DMS 273 (cell line): ENCODE data around the gene FAM174C.

ENCODE experiments used
- DNase-seq: peaks from one replicate; lab custom pipeline; 2025; ENCODE audit not compliant: unreplicated experiment; lab: John Stamatoyannopoulos, UW

The FAM174C gene

GRCh38 chr19:1237027-1237659, 38.2 kb upstream of the FAM174C start:
- peak; percentile 57 for DNase-seq

GRCh38 chr19:1237754-1238368, 37.5 kb upstream of the FAM174C start, which contains the start of gene CBARP:
Gene CBARP, minus strand, starts transcription at chr19:1238005. Its CDS starts 1,905 bp downstream, at chr19:1236100.
- peak; percentile 71 for DNase-seq

GRCh38 chr19:1238369-1239303, 36.7 kb upstream of the FAM174C start:
- DNase-seq: no peak

GRCh38 chr19:1239420-1239795, 35.9 kb upstream of the FAM174C start:
- no peak for DNase-seq

- DNase-seq: peak; percentile 96
Observed at GRCh38 chr19:1239796-1240737, 35.3 kb upstream of the FAM174C start.

- no peak for DNase-seq
Observed at GRCh38 chr19:1240925-1241324, 34.4 kb upstream of the FAM174C start.

- DNase-seq: peak; percentile 98
Observed at GRCh38 chr19:1241417-1242095, 33.8 kb upstream of the FAM174C start, which contains the start of gene ATP5F1D. Gene ATP5F1D, plus strand, starts transcription at chr19:1241751. Its CDS starts 100 bp downstream, at chr19:1241851.

- peak; percentile 93 for DNase-seq
Observed at GRCh38 chr19:1243768-1244692, 31.3 kb upstream of the FAM174C start.

- DNase-seq: peak; percentile 71
Observed at GRCh38 chr19:1244693-1245451, 30.5 kb upstream of the FAM174C start.

GRCh38 chr19:1245494-1246264, 29.7 kb upstream of the FAM174C start:
- DNase-seq: peak; percentile 48

GRCh38 chr19:1246265-1247087, 28.9 kb upstream of the FAM174C start:
- DNase-seq: peak; percentile 57

- no peak for DNase-seq
Observed at GRCh38 chr19:1247748-1248138, 27.6 kb upstream of the FAM174C start.

GRCh38 chr19:1248139-1248785, 27.1 kb upstream of the FAM174C start, which contains the start of gene MIDN:
Gene MIDN, plus strand, starts transcription at chr19:1248583. Its CDS starts 1,714 bp downstream, at chr19:1250297.
- peak; percentile 93 for DNase-seq

GRCh38 chr19:1248786-1249297, 26.5 kb upstream of the FAM174C start:
- DNase-seq: peak; percentile 96

GRCh38 chr19:1249298-1249989, 25.9 kb upstream of the FAM174C start:
- peak; percentile 98 for DNase-seq
